MCF 10A (cell line): ENCODE data around the gene ABCC9. TPM values are rescaled to one million over a fixed set of nuclear protein-coding genes. Genes with fewer than 3 reads are reported as not detected.
"Not testable (repeated sequence)": the region's sequence is repeated elsewhere in the genome, so short reads cannot be mapped to it uniquely, and the experiment has no call there.

Source experiments
- BruUV-seq: library from RNA; stranded (reverse); fragments of 400-500 nt; replicated peaks from 2 replicates; lab custom pipeline; 2021; lab: Mats Ljungman, UMichigan
- CTCF ChIA-PET: fragments of 300-600 bp; sonication (Branson Sonifier 250); formaldehyde crosslinking; extraction: SDS; loops from one replicate; lab custom pipeline; 2021; ENCODE audit warnings: antibody characterized with exemption, inconsistent platforms; lab: Yijun Ruan, JAX
- POLR2A ChIA-PET: fragments of 300-600, 350-650 bp; sonication (Branson Sonifier 250); formaldehyde crosslinking; extraction: SDS; loops from one replicate; lab custom pipeline; 2020; ENCODE audit warnings: antibody characterized with exemption, inconsistent platforms; lab: Yijun Ruan, JAX
- DNase-seq: peaks from one replicate; pipeline ENCODE4 v3.0.0-alpha.2; 2018; ENCODE audit not compliant: unreplicated experiment
- H3K27ac Mint-ChIP-seq: one replicate; pipeline ENCODE4 v1.8.0; 2022; ENCODE audit warnings: mild to moderate bottlenecking, low read depth, mixed read lengths; ENCODE audit not compliant: unreplicated experiment
- H3K27me3 Mint-ChIP-seq: one replicate; pipeline ENCODE4 v1.8.0; 2022; ENCODE audit warnings: mixed read lengths; ENCODE audit not compliant: insufficient read depth, unreplicated experiment
- H3K36me3 Mint-ChIP-seq: one replicate; pipeline ENCODE4 v1.8.0; 2022; ENCODE audit warnings: mild to moderate bottlenecking, moderate library complexity, mixed read lengths; ENCODE audit not compliant: insufficient read depth, unreplicated experiment
- H3K4me1 Mint-ChIP-seq: one replicate; pipeline ENCODE4 v1.8.0; 2022; ENCODE audit warnings: mixed read lengths; ENCODE audit not compliant: insufficient read depth, unreplicated experiment
- H3K4me3 Mint-ChIP-seq: one replicate; pipeline ENCODE4 v1.8.0; 2022; ENCODE audit warnings: mild to moderate bottlenecking, moderate library complexity, mixed read lengths; ENCODE audit not compliant: unreplicated experiment
- H3K9me3 Mint-ChIP-seq: one replicate; pipeline ENCODE4 v1.8.0; 2022; ENCODE audit warnings: mixed read lengths; ENCODE audit not compliant: unreplicated experiment
- CTCF ChIP-seq: fragments of 200-600 bp; IDR thresholded peaks from one replicate; pipeline ENCODE4 v1.8.0; 2022; ENCODE audit warnings: antibody characterized with exemption, mild to moderate bottlenecking; ENCODE audit not compliant: unreplicated experiment
- intact Hi-C: fragments of 100-400 bp; cut with micrococcal nuclease; formaldehyde crosslinking; loops from 2 replicates; pipeline ENCODE4 v1.14.1; 2022
- total RNA-seq: library from RNA; stranded (reverse); gene quantifications from 2 replicates; pipeline ENCODE4 v1.2.3, GENCODE V29; 2022

The ABCC9 gene
- total RNA-seq, 1 experiment from 2014 or later = 0.12 TPM

GRCh38 chr12:21801522-21802288, 139.5 kb downstream of the ABCC9 start:
- Mint-ChIP-seq H3K9me3 (no peaks in the 10 kb centered on the region), H3K4me3 (no peak overlapping the region), H3K36me3 (no peaks in the 10 kb centered on the region), H3K27me3 (no peaks in the 10 kb centered on the region), H3K4me1 (no peaks in the 10 kb centered on the region), H3K27ac (no peak overlapping the region)
- intact Hi-C loops = no loop called here
- no peak for TF ChIP-seq CTCF
- BruUV-seq = no TSS peak
- no peak for DNase-seq
- ChIA-PET POLR2A (no interaction called here), CTCF (no interaction called here)

- intact Hi-C loops = no loop called here
- ChIA-PET CTCF (no interaction called here), POLR2A (no interaction called here)
- no peaks in the 10 kb centered on the region for H3K4me1 Mint-ChIP-seq
- no peak overlapping the region for H3K27ac Mint-ChIP-seq
- DNase-seq = no peak
- no peak overlapping the region for H3K4me3 Mint-ChIP-seq
- no peaks in the 10 kb centered on the region for H3K9me3 Mint-ChIP-seq
- no peak for TF ChIP-seq CTCF
- no peaks in the 10 kb centered on the region for H3K36me3 Mint-ChIP-seq
- no peaks in the 10 kb centered on the region for H3K27me3 Mint-ChIP-seq
- no TSS peak for BruUV-seq
Measured at GRCh38 chr12:21800011-21800410, 141.2 kb downstream of the ABCC9 start.

- Mint-ChIP-seq H3K27me3 (peaks cover 20% of the 10 kb centered on the region), H3K4me1 (no peaks in the 10 kb centered on the region), H3K4me3 (no peak overlapping the region), H3K9me3 (no peaks in the 10 kb centered on the region), H3K36me3 (no peaks in the 10 kb centered on the region), H3K27ac (no peak overlapping the region)
- no peak for TF ChIP-seq CTCF
- intact Hi-C loops = no loop called here
- no peak for DNase-seq
- no TSS peak for BruUV-seq
- ChIA-PET CTCF (no interaction called here), POLR2A (no interaction called here)
Measured at GRCh38 chr12:21797539-21797938, 143.7 kb downstream of the ABCC9 start.

GRCh38 chr12:21795648-21796328, 145.4 kb downstream of the ABCC9 start:
- Mint-ChIP-seq H3K9me3 (no peaks in the 10 kb centered on the region), H3K27me3 (peaks cover 27% of the 10 kb centered on the region), H3K4me3 (no peak overlapping the region), H3K27ac (no peak overlapping the region), H3K36me3 (no peaks in the 10 kb centered on the region), H3K4me1 (no peaks in the 10 kb centered on the region)
- BruUV-seq = no TSS peak
- intact Hi-C loops = no loop called here
- ChIA-PET CTCF (interaction anchor here (0.6 to 0.7 kb wide), 2 partner anchors 84 to 222 kb away, joined by 3 read pairs; no protein-coding TSS in a partner anchor), POLR2A (no interaction called here)
- TF ChIP-seq CTCF = no peak
- no peak for DNase-seq

- H3K36me3 Mint-ChIP-seq, H3K4me1 Mint-ChIP-seq, intact Hi-C loops, H3K9me3 Mint-ChIP-seq, DNase-seq, H3K4me3 Mint-ChIP-seq, BruUV-seq, H3K27ac Mint-ChIP-seq, POLR2A ChIA-PET: not testable (repeated sequence)
- H3K27me3 Mint-ChIP-seq = peaks cover 27% of the 10 kb centered on the region
- CTCF ChIA-PET = interaction anchor here (0.7 kb wide), 1 partner anchor 85 kb away, joined by 3 read pairs; no protein-coding TSS in a partner anchor
Measured at GRCh38 chr12:21794807-21795595, 146.2 kb downstream of the ABCC9 start.

- H3K36me3 Mint-ChIP-seq, DNase-seq, H3K4me1 Mint-ChIP-seq, BruUV-seq, CTCF ChIA-PET, intact Hi-C loops, POLR2A ChIA-PET, H3K9me3 Mint-ChIP-seq, H3K4me3 Mint-ChIP-seq, H3K27ac Mint-ChIP-seq: not testable (repeated sequence)
- H3K27me3 Mint-ChIP-seq = peaks cover 27% of the 10 kb centered on the region
Measured at GRCh38 chr12:21789687-21790086, 151.5 kb downstream of the ABCC9 start.
